ENCODE measurements around the gene CYP24A1.

The CYP24A1 gene

GRCh38 chr20:54194724-54195438 is 21.1 kb upstream of the CYP24A1 start:
- Histone ChIP-seq H3K9me3 (ENCODE audit: control insufficient read depth, low read length) (no peaks in the 10 kb centered on the region), H3K27ac (ENCODE audit: insufficient read depth, low read length, poor library complexity, severe bottlenecking) (no peak overlapping the region), H3K36me3 (ENCODE audit: control insufficient read depth, insufficient read depth, low read length) (no peaks in the 10 kb centered on the region), H3K4me3 (ENCODE audit: insufficient read depth, low read depth, low read length, poor library complexity, severe bottlenecking) (no peak overlapping the region), H3K27me3 (replicated peaks; ENCODE audit: control insufficient read depth, insufficient read depth, low read length, poor library complexity, severe bottlenecking) (peaks cover 4% of the 10 kb centered on the region), H3K4me1 (ENCODE audit: control insufficient read depth, insufficient read depth, low read length, poor library complexity, severe bottlenecking) (no peaks in the 10 kb centered on the region)
- no peak for DNase-seq

- no peak overlapping the region for H3K27ac ChIP-seq (ENCODE audit: insufficient read depth, low read length, poor library complexity, severe bottlenecking)
- no peak for DNase-seq
- H3K27me3 ChIP-seq (replicated peaks; ENCODE audit: control insufficient read depth, insufficient read depth, low read length, poor library complexity, severe bottlenecking), result peaks cover 4% of the 10 kb centered on the region
Measured at GRCh38 chr20:54193817-54194216, 20.0 kb upstream of the CYP24A1 start.

GRCh38 chr20:54190217-54190616 is 16.4 kb upstream of the CYP24A1 start:
- Histone ChIP-seq H3K27me3 (replicated peaks; ENCODE audit: control insufficient read depth, insufficient read depth, low read length, poor library complexity, severe bottlenecking) (peaks cover 4% of the 10 kb centered on the region), H3K9me3 (ENCODE audit: control insufficient read depth, low read length) (no peaks in the 10 kb centered on the region), H3K4me3 (ENCODE audit: insufficient read depth, low read depth, low read length, poor library complexity, severe bottlenecking) (no peak overlapping the region), H3K4me1 (ENCODE audit: control insufficient read depth, insufficient read depth, low read length, poor library complexity, severe bottlenecking) (no peaks in the 10 kb centered on the region), H3K36me3 (ENCODE audit: control insufficient read depth, insufficient read depth, low read length) (no peaks in the 10 kb centered on the region), H3K27ac (ENCODE audit: insufficient read depth, low read length, poor library complexity, severe bottlenecking) (no peak overlapping the region)
- no peak for DNase-seq

More at GRCh38 chr20:54193817-54194216, 20.0 kb upstream of the CYP24A1 start:
- Histone ChIP-seq H3K4me3 (ENCODE audit: insufficient read depth, low read depth, low read length, poor library complexity, severe bottlenecking) (no peak overlapping the region), H3K36me3 (ENCODE audit: control insufficient read depth, insufficient read depth, low read length) (no peaks in the 10 kb centered on the region), H3K4me1 (ENCODE audit: control insufficient read depth, insufficient read depth, low read length, poor library complexity, severe bottlenecking) (no peaks in the 10 kb centered on the region), H3K9me3 (ENCODE audit: control insufficient read depth, low read length) (no peaks in the 10 kb centered on the region)

- Histone ChIP-seq H3K27ac (ENCODE audit: insufficient read depth, low read length, poor library complexity, severe bottlenecking) (no peak overlapping the region), H3K9me3 (ENCODE audit: control insufficient read depth, low read length) (no peaks in the 10 kb centered on the region)
- no peak for DNase-seq
Measured at GRCh38 chr20:54189630-54190029, 15.8 kb upstream of the CYP24A1 start.

GRCh38 chr20:54188132-54188849 is 14.5 kb upstream of the CYP24A1 start:
- DNase-seq, result no peak
- H3K4me3 ChIP-seq (ENCODE audit: insufficient read depth, low read depth, low read length, poor library complexity, severe bottlenecking), result no peak overlapping the region
- H3K27ac ChIP-seq (ENCODE audit: insufficient read depth, low read length, poor library complexity, severe bottlenecking), result no peak overlapping the region
- H3K36me3 ChIP-seq (ENCODE audit: control insufficient read depth, insufficient read depth, low read length), result no peaks in the 10 kb centered on the region
- peaks cover 4% of the 10 kb centered on the region for H3K27me3 ChIP-seq (replicated peaks; ENCODE audit: control insufficient read depth, insufficient read depth, low read length, poor library complexity, severe bottlenecking)
- H3K9me3 ChIP-seq (ENCODE audit: control insufficient read depth, low read length), result no peaks in the 10 kb centered on the region
- H3K4me1 ChIP-seq (ENCODE audit: control insufficient read depth, insufficient read depth, low read length, poor library complexity, severe bottlenecking), result no peaks in the 10 kb centered on the region

More at GRCh38 chr20:54189630-54190029, 15.8 kb upstream of the CYP24A1 start:
- H3K4me3 ChIP-seq (ENCODE audit: insufficient read depth, low read depth, low read length, poor library complexity, severe bottlenecking), result no peak overlapping the region
- peaks cover 4% of the 10 kb centered on the region for H3K27me3 ChIP-seq (replicated peaks; ENCODE audit: control insufficient read depth, insufficient read depth, low read length, poor library complexity, severe bottlenecking)
- H3K4me1 ChIP-seq (ENCODE audit: control insufficient read depth, insufficient read depth, low read length, poor library complexity, severe bottlenecking), result no peaks in the 10 kb centered on the region
- H3K36me3 ChIP-seq (ENCODE audit: control insufficient read depth, insufficient read depth, low read length), result no peaks in the 10 kb centered on the region

- no peak overlapping the region for H3K27ac ChIP-seq (ENCODE audit: insufficient read depth, low read length, poor library complexity, severe bottlenecking)
- H3K4me3 ChIP-seq (ENCODE audit: insufficient read depth, low read depth, low read length, poor library complexity, severe bottlenecking), result no peak overlapping the region
Measured at GRCh38 chr20:54184904-54185626, 11.3 kb upstream of the CYP24A1 start.

GRCh38 chr20:54184071-54184470 is 10.3 kb upstream of the CYP24A1 start:
- no peak for DNase-seq
- H3K9me3 ChIP-seq (ENCODE audit: control insufficient read depth, low read length), result no peaks in the 10 kb centered on the region
- no peak overlapping the region for H3K27ac ChIP-seq (ENCODE audit: insufficient read depth, low read length, poor library complexity, severe bottlenecking)
- no peaks in the 10 kb centered on the region for H3K27me3 ChIP-seq (replicated peaks; ENCODE audit: control insufficient read depth, insufficient read depth, low read length, poor library complexity, severe bottlenecking)
- no peak overlapping the region for H3K4me3 ChIP-seq (ENCODE audit: insufficient read depth, low read depth, low read length, poor library complexity, severe bottlenecking)
- no peaks in the 10 kb centered on the region for H3K4me1 ChIP-seq (ENCODE audit: control insufficient read depth, insufficient read depth, low read length, poor library complexity, severe bottlenecking)
- H3K36me3 ChIP-seq (ENCODE audit: control insufficient read depth, insufficient read depth, low read length), result no peaks in the 10 kb centered on the region

More at GRCh38 chr20:54184904-54185626, 11.3 kb upstream of the CYP24A1 start:
- Histone ChIP-seq H3K36me3 (ENCODE audit: control insufficient read depth, insufficient read depth, low read length) (no peaks in the 10 kb centered on the region), H3K4me1 (ENCODE audit: control insufficient read depth, insufficient read depth, low read length, poor library complexity, severe bottlenecking) (no peaks in the 10 kb centered on the region), H3K27me3 (replicated peaks; ENCODE audit: control insufficient read depth, insufficient read depth, low read length, poor library complexity, severe bottlenecking) (no peaks in the 10 kb centered on the region), H3K9me3 (ENCODE audit: control insufficient read depth, low read length) (no peaks in the 10 kb centered on the region)
- DNase-seq, result no peak

GRCh38 chr20:54180931-54181330 is 7.1 kb upstream of the CYP24A1 start:
- no peak overlapping the region for H3K4me3 ChIP-seq (ENCODE audit: insufficient read depth, low read depth, low read length, poor library complexity, severe bottlenecking)

GRCh38 chr20:54179946-54180345 is 6.2 kb upstream of the CYP24A1 start:
- Histone ChIP-seq H3K36me3 (ENCODE audit: control insufficient read depth, insufficient read depth, low read length) (no peaks in the 10 kb centered on the region), H3K9me3 (ENCODE audit: control insufficient read depth, low read length) (no peaks in the 10 kb centered on the region), H3K4me3 (ENCODE audit: insufficient read depth, low read depth, low read length, poor library complexity, severe bottlenecking) (no peak overlapping the region), H3K27me3 (replicated peaks; ENCODE audit: control insufficient read depth, insufficient read depth, low read length, poor library complexity, severe bottlenecking) (no peaks in the 10 kb centered on the region), H3K4me1 (ENCODE audit: control insufficient read depth, insufficient read depth, low read length, poor library complexity, severe bottlenecking) (no peaks in the 10 kb centered on the region), H3K27ac (ENCODE audit: insufficient read depth, low read length, poor library complexity, severe bottlenecking) (no peak overlapping the region)
- DNase-seq, result no peak

More at GRCh38 chr20:54180931-54181330, 7.1 kb upstream of the CYP24A1 start:
- Histone ChIP-seq H3K9me3 (ENCODE audit: control insufficient read depth, low read length) (no peaks in the 10 kb centered on the region), H3K36me3 (ENCODE audit: control insufficient read depth, insufficient read depth, low read length) (no peaks in the 10 kb centered on the region), H3K27me3 (replicated peaks; ENCODE audit: control insufficient read depth, insufficient read depth, low read length, poor library complexity, severe bottlenecking) (no peaks in the 10 kb centered on the region), H3K27ac (ENCODE audit: insufficient read depth, low read length, poor library complexity, severe bottlenecking) (no peak overlapping the region), H3K4me1 (ENCODE audit: control insufficient read depth, insufficient read depth, low read length, poor library complexity, severe bottlenecking) (no peaks in the 10 kb centered on the region)
- DNase-seq, result no peak

GRCh38 chr20:54178256-54178655 is 4.5 kb upstream of the CYP24A1 start:
- peaks cover 7% of the 10 kb centered on the region for H3K4me1 ChIP-seq (ENCODE audit: control insufficient read depth, insufficient read depth, low read length, poor library complexity, severe bottlenecking)
- no peak overlapping the region for H3K27ac ChIP-seq (ENCODE audit: insufficient read depth, low read length, poor library complexity, severe bottlenecking)
- DNase-seq, result no peak
- no peak overlapping the region for H3K4me3 ChIP-seq (ENCODE audit: insufficient read depth, low read depth, low read length, poor library complexity, severe bottlenecking)
- H3K27me3 ChIP-seq (replicated peaks; ENCODE audit: control insufficient read depth, insufficient read depth, low read length, poor library complexity, severe bottlenecking), result peaks cover 10% of the 10 kb centered on the region
- H3K36me3 ChIP-seq (ENCODE audit: control insufficient read depth, insufficient read depth, low read length), result no peaks in the 10 kb centered on the region
- no peaks in the 10 kb centered on the region for H3K9me3 ChIP-seq (ENCODE audit: control insufficient read depth, low read length)
